Thoracic aorta (tissue), 2 donors: ENCODE measurements around the gene RTP1. TPM values are rescaled to one million over a fixed set of nuclear protein-coding genes. Genes with fewer than 3 reads are reported as not detected.

Experiments used
- ATAC-seq: fragments of 150-250 bp; one replicate; pipeline ENCODE4 v1.8.0; 2017; ENCODE audit warnings: low read depth; ENCODE audit not compliant: insufficient number of reproducible peaks, low FRiP score
- DNase-seq: peaks from one replicate; pipeline ENCODE4 v3.0.0-alpha.2; 2020; ENCODE audit warnings: low spot score
- H3K27ac ChIP-seq, 2 donors: fragments of 200-600 bp; sonication (generic); 1 replicate in 1 of 2; 2 replicates in 1 of 2; pipeline ENCODE4 v1.5.1; 2016; ENCODE audit warnings: mild to moderate bottlenecking in 2 of 2, moderate library complexity in 2 of 2
- H3K27me3 ChIP-seq: fragments of 200-600 bp; sonication (generic); replicated peaks from 2 replicates; pipeline ENCODE4 v1.6.0; 2016; ENCODE audit warnings: mild to moderate bottlenecking; ENCODE audit not compliant: insufficient read depth
- H3K36me3 ChIP-seq: fragments of 200-600 bp; sonication (generic); one replicate; pipeline ENCODE4 v1.5.1; 2016
- H3K4me1 ChIP-seq, 2 donors: fragments of 200-600 bp; sonication (generic); 1 replicate in 1 of 2; 2 replicates in 1 of 2; pipeline versions ENCODE4 v1.5.1 to v1.6.0; 2016; ENCODE audit warnings: low read depth in 2 of 2, mild to moderate bottlenecking in 1 of 2; ENCODE audit not compliant: control insufficient read depth in 1 of 2
- H3K4me3 ChIP-seq: fragments of 200-600 bp; sonication (generic); 2 replicates; pipeline ENCODE4 v1.5.1; 2016; ENCODE audit warnings: mild to moderate bottlenecking
- H3K9me3 ChIP-seq: fragments of 200-600 bp; sonication (generic); 2 replicates; pipeline ENCODE4 v1.5.1; 2016
- total RNA-seq, 2 donors: library from RNA; depleted of rRNA; stranded (reverse); fragments of >200 nt; gene quantifications; one replicate each; pipeline versions ENCODE4 v1.1.0 to v1.2.3, GENCODE V29; 2016
- TF ChIP-seq, protein P1 (sequence below): fragments of 200-600 bp; sonication (generic); IDR thresholded peaks from one replicate; pipeline ENCODE4 v1.5.1; 2019; ENCODE audit warnings: antibody characterized with exemption

RTP1 gene
- total RNA-seq, 2 donors from 2014 or later: 0.27 TPM; not detected in 1

DNA sequence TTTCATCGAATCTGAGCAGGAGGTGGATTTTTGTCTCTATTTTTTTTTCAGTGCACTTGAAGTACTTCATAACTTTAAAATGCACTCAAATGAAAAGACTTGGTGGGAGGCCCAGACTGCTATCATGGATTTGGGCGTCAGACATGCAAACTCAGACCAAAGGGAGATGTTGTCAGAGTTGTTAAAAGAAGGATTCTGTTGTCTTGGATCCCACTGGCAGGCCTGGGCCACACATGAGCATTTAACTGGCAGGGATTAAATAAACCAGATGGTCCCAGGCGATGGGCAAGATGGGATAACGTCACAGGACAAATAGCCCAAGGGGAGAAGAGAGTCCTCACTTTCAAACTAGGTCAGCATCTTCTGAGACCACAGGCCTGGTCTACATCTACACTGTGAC is 15.4 kb downstream of the RTP1 start:
- Histone ChIP-seq H3K9me3 (no peaks in the 10 kb centered on the region), H3K36me3 (no peaks in the 10 kb centered on the region), H3K27ac (peak overlapping the region; percentile 76 to 80), H3K4me3 (no peak overlapping the region), H3K27me3 (no peaks in the 10 kb centered on the region), H3K4me1 (peaks cover 25 to 59% of the 10 kb centered on the region in 2 donors)
- TF ChIP-seq, protein P1, sequence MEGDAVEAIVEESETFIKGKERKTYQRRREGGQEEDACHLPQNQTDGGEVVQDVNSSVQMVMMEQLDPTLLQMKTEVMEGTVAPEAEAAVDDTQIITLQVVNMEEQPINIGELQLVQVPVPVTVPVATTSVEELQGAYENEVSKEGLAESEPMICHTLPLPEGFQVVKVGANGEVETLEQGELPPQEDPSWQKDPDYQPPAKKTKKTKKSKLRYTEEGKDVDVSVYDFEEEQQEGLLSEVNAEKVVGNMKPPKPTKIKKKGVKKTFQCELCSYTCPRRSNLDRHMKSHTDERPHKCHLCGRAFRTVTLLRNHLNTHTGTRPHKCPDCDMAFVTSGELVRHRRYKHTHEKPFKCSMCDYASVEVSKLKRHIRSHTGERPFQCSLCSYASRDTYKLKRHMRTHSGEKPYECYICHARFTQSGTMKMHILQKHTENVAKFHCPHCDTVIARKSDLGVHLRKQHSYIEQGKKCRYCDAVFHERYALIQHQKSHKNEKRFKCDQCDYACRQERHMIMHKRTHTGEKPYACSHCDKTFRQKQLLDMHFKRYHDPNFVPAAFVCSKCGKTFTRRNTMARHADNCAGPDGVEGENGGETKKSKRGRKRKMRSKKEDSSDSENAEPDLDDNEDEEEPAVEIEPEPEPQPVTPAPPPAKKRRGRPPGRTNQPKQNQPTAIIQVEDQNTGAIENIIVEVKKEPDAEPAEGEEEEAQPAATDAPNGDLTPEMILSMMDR: no peak
- DNase-seq (no peak), ATAC-seq (no peak)

DNA sequence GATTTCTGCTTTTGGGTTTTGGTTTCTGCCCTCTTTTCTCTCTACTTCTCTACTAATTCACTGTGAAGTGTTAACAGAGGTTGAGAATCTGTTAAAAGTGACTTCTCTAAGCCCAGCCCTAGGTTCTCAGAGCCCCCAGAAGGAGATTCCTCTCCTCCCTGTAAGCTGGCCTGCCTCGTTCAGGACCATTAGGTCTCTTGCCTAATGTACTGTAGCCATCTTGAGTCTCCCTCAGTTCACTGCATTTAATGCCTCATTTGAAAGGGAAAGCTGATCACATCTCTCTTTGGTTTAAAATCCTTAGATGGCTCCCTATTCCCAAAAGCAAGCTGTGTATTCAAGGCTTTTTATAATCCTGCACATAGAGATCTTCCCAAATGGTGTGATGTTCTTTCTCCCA is 16.3 kb downstream of the RTP1 start:
- peak overlapping the region in 1 of 2 donors; percentile 76 for H3K27ac ChIP-seq
- H3K36me3 ChIP-seq: no peaks in the 10 kb centered on the region
- DNase-seq (no peak), ATAC-seq (no peak)
- H3K9me3 ChIP-seq: no peaks in the 10 kb centered on the region
- no peaks in the 10 kb centered on the region for H3K27me3 ChIP-seq
- H3K4me3 ChIP-seq: no peak overlapping the region
- TF ChIP-seq, protein P1: no peak
- peaks cover 19 to 50% of the 10 kb centered on the region in 2 donors for H3K4me1 ChIP-seq

DNA sequence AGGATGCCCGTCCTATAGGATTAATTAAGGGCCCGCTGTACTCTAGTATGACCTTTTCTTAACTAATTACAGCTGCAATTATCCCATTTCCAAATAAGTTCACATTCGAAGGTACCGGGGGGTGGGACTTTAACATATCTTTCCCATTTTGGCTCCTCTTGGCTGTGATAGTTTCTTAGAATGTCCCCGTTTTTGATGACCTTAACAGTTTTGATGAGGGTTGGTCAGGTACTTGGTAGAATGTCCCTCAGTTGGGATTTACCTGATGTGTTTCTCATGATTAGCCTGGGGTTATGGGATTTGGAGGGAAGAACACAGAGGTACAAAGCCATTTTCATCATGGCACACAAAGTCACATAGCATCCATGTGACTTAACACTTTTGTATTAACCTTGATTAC is 18.2 kb downstream of the RTP1 start:
- Histone ChIP-seq H3K4me1 (peaks cover 9 to 31% of the 10 kb centered on the region in 2 donors), H3K27me3 (no peaks in the 10 kb centered on the region), H3K36me3 (no peaks in the 10 kb centered on the region), H3K9me3 (no peaks in the 10 kb centered on the region), H3K4me3 (no peak overlapping the region), H3K27ac (no peak overlapping the region)
- DNase-seq (no peak), ATAC-seq (no peak)
- TF ChIP-seq, protein P1: no peak

DNA sequence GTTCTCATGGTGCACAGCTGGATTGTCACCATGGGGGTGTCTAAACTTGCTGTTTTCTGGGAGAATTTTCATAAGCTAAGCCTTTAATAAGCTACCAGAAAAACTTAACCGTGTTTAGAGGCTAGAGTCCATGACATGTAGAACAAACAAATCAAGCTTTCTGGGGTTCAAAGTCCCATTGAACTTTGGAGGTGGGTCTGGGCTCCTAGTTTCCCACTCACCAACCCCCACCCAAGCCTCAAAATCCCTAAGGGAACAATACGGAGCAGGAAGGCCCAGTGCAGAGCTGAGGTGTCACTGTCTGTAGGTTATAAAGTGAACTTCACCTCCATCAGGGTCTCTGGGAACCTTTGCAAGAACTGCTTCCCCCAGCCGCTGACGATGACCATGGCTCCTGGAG is 25.5 kb downstream of the RTP1 start:
- no peak for ATAC-seq
- H3K27ac ChIP-seq: no peak overlapping the region
- H3K4me3 ChIP-seq: no peak overlapping the region
- H3K9me3 ChIP-seq: no peaks in the 10 kb centered on the region
- TF ChIP-seq, protein P1: no peak
- H3K27me3 ChIP-seq: no peaks in the 10 kb centered on the region
- peaks cover 5 to 7% of the 10 kb centered on the region in 2 donors for H3K4me1 ChIP-seq
- DNase-seq: no peak
- no peaks in the 10 kb centered on the region for H3K36me3 ChIP-seq

DNA sequence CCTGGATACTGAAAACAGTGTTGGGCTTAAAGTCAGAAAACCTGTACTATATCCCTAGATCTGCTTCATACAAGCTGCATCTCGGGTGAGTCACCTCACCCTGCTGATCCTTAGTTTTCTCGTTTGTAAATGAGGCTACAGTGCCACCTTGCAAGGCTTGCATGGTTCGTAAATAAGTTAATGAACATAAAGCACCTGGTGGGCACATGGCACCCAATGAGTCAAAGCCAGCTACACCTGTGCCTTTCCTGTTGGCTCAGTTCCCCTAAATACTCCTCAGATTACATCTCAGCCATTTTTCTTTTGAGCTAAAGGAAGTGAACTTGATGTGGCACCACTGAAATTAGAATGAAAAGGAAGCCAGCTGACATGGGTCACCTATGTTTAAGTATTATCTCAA is 26.5 kb downstream of the RTP1 start:
- H3K27me3 ChIP-seq: no peaks in the 10 kb centered on the region
- H3K4me1 ChIP-seq: peaks cover 10 to 16% of the 10 kb centered on the region in 2 donors
- TF ChIP-seq, protein P1: no peak
- DNase-seq: no peak
- no peak overlapping the region for H3K4me3 ChIP-seq
- no peak for ATAC-seq
- H3K27ac ChIP-seq: no peak overlapping the region
- H3K9me3 ChIP-seq: no peaks in the 10 kb centered on the region
- no peaks in the 10 kb centered on the region for H3K36me3 ChIP-seq
